ENCODE results near the gene TRIM22.

- TF ChIP-seq, protein P1, sequence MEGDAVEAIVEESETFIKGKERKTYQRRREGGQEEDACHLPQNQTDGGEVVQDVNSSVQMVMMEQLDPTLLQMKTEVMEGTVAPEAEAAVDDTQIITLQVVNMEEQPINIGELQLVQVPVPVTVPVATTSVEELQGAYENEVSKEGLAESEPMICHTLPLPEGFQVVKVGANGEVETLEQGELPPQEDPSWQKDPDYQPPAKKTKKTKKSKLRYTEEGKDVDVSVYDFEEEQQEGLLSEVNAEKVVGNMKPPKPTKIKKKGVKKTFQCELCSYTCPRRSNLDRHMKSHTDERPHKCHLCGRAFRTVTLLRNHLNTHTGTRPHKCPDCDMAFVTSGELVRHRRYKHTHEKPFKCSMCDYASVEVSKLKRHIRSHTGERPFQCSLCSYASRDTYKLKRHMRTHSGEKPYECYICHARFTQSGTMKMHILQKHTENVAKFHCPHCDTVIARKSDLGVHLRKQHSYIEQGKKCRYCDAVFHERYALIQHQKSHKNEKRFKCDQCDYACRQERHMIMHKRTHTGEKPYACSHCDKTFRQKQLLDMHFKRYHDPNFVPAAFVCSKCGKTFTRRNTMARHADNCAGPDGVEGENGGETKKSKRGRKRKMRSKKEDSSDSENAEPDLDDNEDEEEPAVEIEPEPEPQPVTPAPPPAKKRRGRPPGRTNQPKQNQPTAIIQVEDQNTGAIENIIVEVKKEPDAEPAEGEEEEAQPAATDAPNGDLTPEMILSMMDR (IDR thresholded peaks at IDR 0.05) = no peak
- TF ChIP-seq POLR2A (IDR thresholded peaks at IDR 0.05) = no peak
Observed at GRCh38 chr11:5646139-5646538, 43.5 kb upstream of the TRIM22 start.
